ENCODE measurements around the gene ENTPD5. TPM values are rescaled to one million over a fixed set of nuclear protein-coding genes. Genes with fewer than 3 reads are reported as not detected.

Gene ENTPD5
- total RNA-seq, 1 experiment from 2014 or later = 10.6 TPM

Other genes with a start within 250 kb of the ENTPD5 start
- 20.7 to 23.6 TPM (median 22.1 TPM) in 3 replicates for gene PTGR2, start 167.5 kb downstream of the ENTPD5 start, total RNA-seq (2021)
- 19.3 to 21.0 TPM (median 20.5 TPM) in 3 replicates for gene ZNF410, start 132.4 kb downstream of the ENTPD5 start, total RNA-seq (2021)
- gene FAM161B, start 69.2 kb downstream of the ENTPD5 start, total RNA-seq (2021) = 0.26 to 0.66 TPM (median 0.46 TPM) in 3 replicates
- 9.1 to 10.5 TPM (median 10.4 TPM) in 3 replicates for gene COQ6, start 69.0 kb downstream of the ENTPD5 start, total RNA-seq (2021)
- 0.48 to 0.98 TPM (median 0.73 TPM) in 3 replicates for gene BBOF1, start 61 bp upstream of the ENTPD5 start, total RNA-seq (2021)
- 21.6 to 32.1 TPM (median 30.6 TPM) in 3 replicates for gene ALDH6A1, start 65.2 kb upstream of the ENTPD5 start, total RNA-seq (2021)
- 8.8 to 10.6 TPM (median 10.3 TPM) in 3 replicates for gene LIN52, start 65.7 kb upstream of the ENTPD5 start, total RNA-seq (2021)
- 0.11 to 0.16 TPM in 2 of 3 replicates, not detected in the other for gene VSX2, start 220.2 kb upstream of the ENTPD5 start, total RNA-seq (2021)

Data from WTC11 (cell line).